KMS-11 (cell line): ENCODE data around the gene PRR32.
"Not testable (repeated sequence)": the region's sequence is repeated elsewhere in the genome, so short reads cannot be mapped to it uniquely, and the experiment has no call there.

Experiments
- H2AFZ ChIP-seq: fragments of 200-600 bp; sonication (generic); 2 replicates; pipeline ENCODE4 v1.6.1; 2016; ENCODE audit warnings: antibody characterized with exemption, mixed run types, low read depth
- H3K27ac ChIP-seq: fragments of 200-600 bp; sonication (generic); 2 replicates; pipeline ENCODE4 v1.6.1; 2016; ENCODE audit warnings: mild to moderate bottlenecking, mixed run types
- H3K27me3 ChIP-seq: fragments of 200-600 bp; sonication (generic); 2 replicates; pipeline ENCODE4 v1.6.1; 2017; ENCODE audit warnings: mild to moderate bottlenecking, low read depth, mixed run types, moderate library complexity; ENCODE audit not compliant: insufficient read depth
- H3K36me3 ChIP-seq: fragments of 200-600 bp; sonication (generic); 2 replicates; pipeline ENCODE4 v1.6.1; 2017; ENCODE audit warnings: mild to moderate bottlenecking, mixed run types; ENCODE audit not compliant: insufficient read depth
- H3K4me1 ChIP-seq: fragments of 200-600 bp; sonication (generic); 2 replicates; pipeline ENCODE4 v1.6.1; 2016; ENCODE audit warnings: mild to moderate bottlenecking, low read depth, mixed run types; ENCODE audit not compliant: poor library complexity, severe bottlenecking
- H3K4me2 ChIP-seq: fragments of 200-600 bp; sonication (generic); 2 replicates; pipeline ENCODE4 v1.7.0; 2016; ENCODE audit warnings: mild to moderate bottlenecking, mixed run types
- H3K4me3 ChIP-seq: fragments of 200-600 bp; sonication (generic); IDR thresholded peaks from 2 replicates; pipeline ENCODE4 v1.6.1; 2017; ENCODE audit warnings: low read depth, low read length, mixed read lengths; ENCODE audit not compliant: insufficient read depth
- H3K79me2 ChIP-seq: fragments of 200-600 bp; sonication (generic); 2 replicates; pipeline ENCODE4 v1.6.1; 2016; ENCODE audit warnings: low read depth, mixed run types; ENCODE audit not compliant: insufficient read depth
- H3K9ac ChIP-seq: fragments of 200-600 bp; sonication (generic); 2 replicates; pipeline ENCODE4 v1.6.1; 2016; ENCODE audit warnings: mild to moderate bottlenecking, mixed run types
- H4K20me1 ChIP-seq: fragments of 200-600 bp; sonication (generic); 2 replicates; pipeline ENCODE4 v1.6.1; 2016; ENCODE audit warnings: mild to moderate bottlenecking, mixed run types; ENCODE audit not compliant: insufficient read depth
- TF ChIP-seq, protein P1 (sequence below): fragments of 200-600 bp; sonication (generic); conservative IDR thresholded peaks from 2 replicates; pipeline ENCODE4 v1.6.1; 2017; ENCODE audit warnings: low read depth, mild to moderate bottlenecking, antibody characterized with exemption, low read length, moderate library complexity, mixed read lengths

The PRR32 gene, protein sequence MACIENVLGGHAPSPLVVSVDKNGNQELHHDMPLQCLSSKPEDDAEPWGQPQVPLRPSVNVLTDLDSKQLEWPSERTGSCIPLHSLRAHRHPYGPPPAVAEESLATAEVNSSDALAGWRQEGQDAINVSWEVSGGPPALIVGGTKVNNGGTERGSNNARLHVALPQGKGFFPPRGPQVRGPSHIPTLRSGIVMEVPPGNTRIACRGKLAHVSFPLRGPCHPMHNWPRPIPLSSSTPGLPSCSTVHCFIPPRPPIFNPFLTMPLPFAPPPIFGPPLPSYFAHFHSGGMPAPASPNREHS

DNA sequence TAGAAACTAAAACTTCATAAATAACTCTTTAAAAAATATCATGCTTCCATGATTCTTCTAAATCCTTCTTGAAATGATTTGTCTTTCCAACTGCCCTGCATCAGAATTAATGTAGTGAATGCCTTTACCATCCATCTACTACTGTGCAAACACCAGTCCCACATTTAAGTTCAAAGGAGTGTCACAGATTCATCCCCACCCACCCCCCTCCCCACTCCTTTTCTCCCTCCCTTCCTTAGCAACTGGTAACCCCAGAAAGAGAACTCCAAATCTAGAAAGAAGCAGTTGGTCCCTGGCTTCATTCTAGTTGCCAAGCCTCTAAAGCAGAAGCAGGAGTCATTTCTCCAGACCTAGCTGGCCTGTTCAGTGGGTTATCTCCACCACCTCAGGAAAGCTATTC is at the start of gene PRR32:
Gene PRR32, plus strand, starts transcription at position 301 of the 400 bp plus-strand sequence. CDS start 115 bp downstream, outside the sequence.
- H4K20me1 ChIP-seq, result no peaks in the 10 kb centered on the region
- H2AFZ ChIP-seq, result no peak within 1 kb of the TSS
- H3K9ac ChIP-seq, result no peak within 1 kb of the TSS
- H3K27me3 ChIP-seq, result no peaks in the 10 kb centered on the region
- no peak within 1 kb of the TSS for H3K4me2 ChIP-seq
- H3K4me3 ChIP-seq, result no peak within 1 kb of the TSS
- TF ChIP-seq, protein P1, sequence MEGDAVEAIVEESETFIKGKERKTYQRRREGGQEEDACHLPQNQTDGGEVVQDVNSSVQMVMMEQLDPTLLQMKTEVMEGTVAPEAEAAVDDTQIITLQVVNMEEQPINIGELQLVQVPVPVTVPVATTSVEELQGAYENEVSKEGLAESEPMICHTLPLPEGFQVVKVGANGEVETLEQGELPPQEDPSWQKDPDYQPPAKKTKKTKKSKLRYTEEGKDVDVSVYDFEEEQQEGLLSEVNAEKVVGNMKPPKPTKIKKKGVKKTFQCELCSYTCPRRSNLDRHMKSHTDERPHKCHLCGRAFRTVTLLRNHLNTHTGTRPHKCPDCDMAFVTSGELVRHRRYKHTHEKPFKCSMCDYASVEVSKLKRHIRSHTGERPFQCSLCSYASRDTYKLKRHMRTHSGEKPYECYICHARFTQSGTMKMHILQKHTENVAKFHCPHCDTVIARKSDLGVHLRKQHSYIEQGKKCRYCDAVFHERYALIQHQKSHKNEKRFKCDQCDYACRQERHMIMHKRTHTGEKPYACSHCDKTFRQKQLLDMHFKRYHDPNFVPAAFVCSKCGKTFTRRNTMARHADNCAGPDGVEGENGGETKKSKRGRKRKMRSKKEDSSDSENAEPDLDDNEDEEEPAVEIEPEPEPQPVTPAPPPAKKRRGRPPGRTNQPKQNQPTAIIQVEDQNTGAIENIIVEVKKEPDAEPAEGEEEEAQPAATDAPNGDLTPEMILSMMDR, result no peak
- H3K79me2 ChIP-seq, result no peaks in the 10 kb centered on the region
- H3K27ac ChIP-seq, result no peak within 1 kb of the TSS
- no peaks in the 10 kb centered on the region for H3K4me1 ChIP-seq
- H3K36me3 ChIP-seq, result no peaks in the 10 kb centered on the region

DNA sequence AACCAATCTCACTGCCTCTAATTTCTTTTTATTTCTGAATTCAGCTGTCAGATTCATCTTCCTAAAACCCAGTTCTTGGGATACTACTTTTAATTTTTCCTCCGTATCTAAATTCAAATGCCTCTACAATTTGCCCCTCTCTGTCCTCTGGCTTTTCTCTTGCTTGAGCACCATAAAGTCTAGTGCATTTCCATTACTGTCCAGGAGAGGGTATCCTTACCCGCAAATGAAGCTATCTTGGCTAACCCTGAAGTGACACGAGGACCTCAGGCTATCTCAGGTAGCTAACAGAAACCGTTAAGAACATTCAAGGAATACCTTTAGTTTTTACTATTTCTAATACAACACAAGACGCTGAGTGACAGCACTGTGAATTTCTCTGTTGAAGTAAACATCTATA is 49.4 kb upstream of the PRR32 start:
- H3K4me3 ChIP-seq, result no peak overlapping the region
- no peak overlapping the region for H2AFZ ChIP-seq
- no peaks in the 10 kb centered on the region for H3K36me3 ChIP-seq
- TF ChIP-seq, protein P1, result peak; percentile 64; the same call in 1 of the 2 replicates
- H3K9ac ChIP-seq, result no peak overlapping the region
- H3K4me1 ChIP-seq, result no peaks in the 10 kb centered on the region
- no peaks in the 10 kb centered on the region for H4K20me1 ChIP-seq
- no peaks in the 10 kb centered on the region for H3K27me3 ChIP-seq
- H3K79me2 ChIP-seq, result no peaks in the 10 kb centered on the region
- no peak overlapping the region for H3K27ac ChIP-seq
- no peak overlapping the region for H3K4me2 ChIP-seq

DNA sequence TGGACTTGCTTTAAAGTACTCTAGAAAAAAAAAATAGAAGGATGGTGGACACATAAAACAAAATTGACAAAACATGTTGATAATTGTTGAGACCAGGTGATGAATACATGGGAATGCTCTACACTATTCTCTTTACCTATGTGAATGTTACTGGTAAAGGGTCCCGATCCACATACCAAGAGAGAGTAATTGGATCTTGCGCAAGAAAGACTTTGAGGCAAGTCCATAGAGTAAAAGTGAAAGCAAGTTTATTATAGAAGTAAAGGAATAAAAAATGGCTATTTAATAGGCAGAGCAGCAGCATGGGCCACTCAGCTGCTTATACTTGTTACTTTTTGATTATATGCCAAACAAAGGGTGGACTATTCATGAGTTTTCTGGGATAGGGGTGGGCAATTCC is 34.0 kb upstream of the PRR32 start:
- H3K9ac ChIP-seq, result no peak overlapping the region
- H2AFZ ChIP-seq, result no peak overlapping the region
- H3K4me2 ChIP-seq, result no peak overlapping the region
- H4K20me1 ChIP-seq, result no peaks in the 10 kb centered on the region
- H3K27ac ChIP-seq, result no peak overlapping the region
- H3K36me3 ChIP-seq, result no peaks in the 10 kb centered on the region
- TF ChIP-seq, protein P1, result no peak
- no peak overlapping the region for H3K4me3 ChIP-seq
- H3K4me1 ChIP-seq, result no peaks in the 10 kb centered on the region
- H3K27me3 ChIP-seq, result no peaks in the 10 kb centered on the region
- no peaks in the 10 kb centered on the region for H3K79me2 ChIP-seq

DNA sequence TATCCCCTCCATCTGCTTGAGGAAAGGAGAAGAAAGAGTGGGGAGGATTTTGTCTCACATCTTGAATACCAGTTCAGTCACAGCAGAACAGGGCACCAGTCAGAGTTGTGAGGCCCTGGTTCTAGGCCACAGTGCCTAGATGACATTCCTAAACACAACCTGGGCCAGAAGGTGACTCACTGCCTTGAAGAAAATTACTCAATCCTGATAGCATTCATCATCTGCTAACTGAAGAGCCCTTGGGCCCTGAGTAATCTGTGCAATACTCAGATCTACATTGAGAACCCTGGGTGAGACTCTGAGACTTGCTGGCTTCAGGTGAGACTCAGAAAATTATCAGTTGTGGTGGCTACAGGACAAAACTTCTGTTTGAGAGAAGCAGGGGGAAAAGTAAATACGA is 20.5 kb upstream of the PRR32 start:
- Histone ChIP-seq H4K20me1 (no peaks in the 10 kb centered on the region), H3K4me3 (no peak overlapping the region), H3K4me2 (no peak overlapping the region), H3K27ac (no peak overlapping the region), H3K27me3 (no peaks in the 10 kb centered on the region), H3K4me1 (no peaks in the 10 kb centered on the region), H3K79me2 (no peaks in the 10 kb centered on the region), H2AFZ (no peak overlapping the region), H3K9ac (no peak overlapping the region), H3K36me3 (no peaks in the 10 kb centered on the region)
- TF ChIP-seq, protein P1, result no peak

DNA sequence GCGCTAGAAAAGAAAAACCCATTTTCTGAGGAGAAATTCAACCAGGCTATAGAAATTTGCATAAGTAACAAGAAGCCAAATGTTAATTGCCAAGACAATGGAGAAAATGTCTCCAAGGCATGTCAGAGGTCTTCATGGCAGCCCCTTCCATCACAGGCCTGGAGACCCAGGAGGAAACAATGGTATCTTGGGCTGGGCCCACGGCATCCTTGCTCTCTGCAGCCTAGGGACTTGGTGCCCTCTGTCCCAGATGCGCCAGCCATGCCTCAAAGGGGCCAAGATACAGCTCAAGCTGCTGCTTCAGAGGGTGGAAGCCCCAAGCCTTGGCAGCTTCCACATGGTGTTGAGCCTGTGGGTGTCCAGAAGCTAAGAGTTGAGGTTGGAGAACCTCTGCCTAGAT is 12.7 kb upstream of the PRR32 start:
- H2AFZ ChIP-seq, H4K20me1 ChIP-seq, H3K27me3 ChIP-seq, H3K9ac ChIP-seq, H3K36me3 ChIP-seq, H3K79me2 ChIP-seq, H3K4me3 ChIP-seq, H3K4me1 ChIP-seq, H3K27ac ChIP-seq, H3K4me2 ChIP-seq: not testable (repeated sequence)
